ENCODE data around the gene MT1A. TPM values are rescaled to one million over a fixed set of nuclear protein-coding genes. Genes with fewer than 3 reads are reported as not detected.

MT1A gene
- polyA plus RNA-seq, 1 donor (not counting 4 experiments of a cell fraction or from before 2014, with no cell fraction given), result not detected

DNA sequence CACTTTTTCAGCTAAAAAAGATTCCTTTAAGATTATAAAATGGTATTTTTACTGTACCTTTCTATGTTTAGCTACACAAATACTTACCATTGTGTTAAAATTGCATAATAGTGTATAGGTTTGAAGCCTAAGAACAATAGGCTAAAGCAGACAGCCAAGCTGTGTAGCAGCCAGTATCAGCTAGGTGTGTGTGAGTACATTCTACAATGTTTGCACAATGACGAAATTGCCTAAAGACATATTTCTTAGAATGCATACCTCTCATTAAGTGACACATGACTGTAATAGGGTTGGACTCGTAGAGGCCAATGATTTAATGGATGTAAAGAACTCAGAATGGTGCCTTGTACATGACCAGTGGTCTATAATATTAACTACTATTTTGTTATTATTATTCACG is 11.4 kb downstream of the MT1A start:
- peaks cover 5% of the 10 kb centered on the region for H3K27me3 ChIP-seq (ENCODE audit: control insufficient read depth, extremely low read depth, insufficient read depth, low read length)
- FAIRE-seq, result peak; percentile 84

DNA sequence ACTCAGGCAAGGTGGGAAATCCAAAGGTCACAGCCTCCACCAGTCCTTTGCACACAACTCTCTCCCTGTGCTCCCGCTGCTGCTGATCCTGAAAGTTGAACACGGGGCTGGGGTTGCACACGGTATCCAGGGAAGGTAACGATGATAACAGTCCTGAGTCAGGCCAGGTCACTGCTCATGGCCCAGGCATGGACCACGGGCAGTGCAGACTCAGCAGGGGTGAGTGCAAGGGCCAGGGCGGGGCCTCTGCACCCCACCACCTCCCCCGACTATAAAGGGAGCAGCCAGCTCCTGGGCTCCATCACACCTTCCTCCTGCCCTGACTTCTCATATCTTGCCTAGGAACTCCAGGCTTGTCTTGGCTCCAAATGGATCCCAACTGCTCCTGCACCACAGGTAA is 13.1 kb downstream of the MT1A start, which contains the start of gene MT1B:
Gene MT1B (plus strand): TSS at position 301 of the 400 bp plus-strand sequence. CDS start 68 bp downstream, at position 369.
- Histone ChIP-seq H3K36me3 (ENCODE audit: control insufficient read depth in 2 of 2, extremely low read depth in 1 of 2, insufficient read depth in 2 of 2, low read length in 2 of 2) (no peaks in the 10 kb centered on the region), H3K4me3 (ENCODE audit: control insufficient read depth in 2 of 3, extremely low read depth in 1 of 3, insufficient read depth in 2 of 3, low read depth in 1 of 3, low read length in 3 of 3) (no peak within 1 kb of the TSS), H2AFZ (ENCODE audit: control insufficient read depth, low read length) (no peak within 1 kb of the TSS), H4K20me1 (ENCODE audit: control insufficient read depth, extremely low read depth, insufficient read depth, low read length) (no peaks in the 10 kb centered on the region), H3K4me2 (ENCODE audit: control insufficient read depth, extremely low read depth, insufficient read depth, low read depth, low read length) (no peak within 1 kb of the TSS), H3K79me2 (ENCODE audit: control insufficient read depth, insufficient read depth, low read length) (no peaks in the 10 kb centered on the region), H3K9me3 (ENCODE audit: control insufficient read depth, low read depth, low read length) (no peaks in the 10 kb centered on the region), H3K27ac (ENCODE audit: control insufficient read depth, insufficient read depth, low read length) (no peak within 1 kb of the TSS), H3K27me3 (ENCODE audit: control insufficient read depth, extremely low read depth, insufficient read depth, low read length) (peaks cover 5% of the 10 kb centered on the region), H3K9ac (ENCODE audit: control insufficient read depth, extremely low read depth, insufficient read depth, low read length) (no peak within 1 kb of the TSS), H3K4me1 (ENCODE audit: control insufficient read depth, extremely low read depth, insufficient read depth, low read length) (peaks cover 14% of the 10 kb centered on the region), H3K9me1 (ENCODE audit: control insufficient read depth, extremely low read depth, insufficient read depth, low read length) (no peaks in the 10 kb centered on the region)
- no peak for FAIRE-seq
- TF ChIP-seq, protein P1, sequence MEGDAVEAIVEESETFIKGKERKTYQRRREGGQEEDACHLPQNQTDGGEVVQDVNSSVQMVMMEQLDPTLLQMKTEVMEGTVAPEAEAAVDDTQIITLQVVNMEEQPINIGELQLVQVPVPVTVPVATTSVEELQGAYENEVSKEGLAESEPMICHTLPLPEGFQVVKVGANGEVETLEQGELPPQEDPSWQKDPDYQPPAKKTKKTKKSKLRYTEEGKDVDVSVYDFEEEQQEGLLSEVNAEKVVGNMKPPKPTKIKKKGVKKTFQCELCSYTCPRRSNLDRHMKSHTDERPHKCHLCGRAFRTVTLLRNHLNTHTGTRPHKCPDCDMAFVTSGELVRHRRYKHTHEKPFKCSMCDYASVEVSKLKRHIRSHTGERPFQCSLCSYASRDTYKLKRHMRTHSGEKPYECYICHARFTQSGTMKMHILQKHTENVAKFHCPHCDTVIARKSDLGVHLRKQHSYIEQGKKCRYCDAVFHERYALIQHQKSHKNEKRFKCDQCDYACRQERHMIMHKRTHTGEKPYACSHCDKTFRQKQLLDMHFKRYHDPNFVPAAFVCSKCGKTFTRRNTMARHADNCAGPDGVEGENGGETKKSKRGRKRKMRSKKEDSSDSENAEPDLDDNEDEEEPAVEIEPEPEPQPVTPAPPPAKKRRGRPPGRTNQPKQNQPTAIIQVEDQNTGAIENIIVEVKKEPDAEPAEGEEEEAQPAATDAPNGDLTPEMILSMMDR (optimal IDR thresholded peaks at IDR 0.05 in 1 of 3, IDR thresholded peaks at IDR 0.05 in 1 of 3, conservative IDR thresholded peaks at IDR 0.05 in 1 of 3; ENCODE audit: extremely low read depth in 1 of 3, insufficient read depth in 2 of 3, low read length in 3 of 3), result no peak
- TF ChIP-seq EZH2 (IDR thresholded peaks at IDR 0.05; ENCODE audit: low read length), result no peak
- dilution Hi-C loops (cut with MboI; ENCODE audit: extremely low pct_ligation_motif_present, low sequenced_read_pairs), result no loop called here
- no peak for DNase-seq (ENCODE audit: low read depth, low spot score)

More for the DNA sequence above, 11.4 kb downstream of the MT1A start:
- no peak for DNase-seq (ENCODE audit: low read depth, low spot score)
- no peaks in the 10 kb centered on the region for H4K20me1 ChIP-seq (ENCODE audit: control insufficient read depth, extremely low read depth, insufficient read depth, low read length)
- H3K4me3 ChIP-seq (ENCODE audit: control insufficient read depth in 2 of 3, extremely low read depth in 1 of 3, insufficient read depth in 2 of 3, low read depth in 1 of 3, low read length in 3 of 3), result no peak overlapping the region
- H3K4me2 ChIP-seq (ENCODE audit: control insufficient read depth, extremely low read depth, insufficient read depth, low read depth, low read length), result peak overlapping the region; percentile 6
- H3K9ac ChIP-seq (ENCODE audit: control insufficient read depth, extremely low read depth, insufficient read depth, low read length), result no peak overlapping the region
- no peaks in the 10 kb centered on the region for H3K9me3 ChIP-seq (ENCODE audit: control insufficient read depth, low read depth, low read length)
- dilution Hi-C loops (cut with MboI; ENCODE audit: extremely low pct_ligation_motif_present, low sequenced_read_pairs), result no loop called here
- TF ChIP-seq, protein P1 (optimal IDR thresholded peaks at IDR 0.05 in 1 of 3, IDR thresholded peaks at IDR 0.05 in 1 of 3, conservative IDR thresholded peaks at IDR 0.05 in 1 of 3; ENCODE audit: extremely low read depth in 1 of 3, insufficient read depth in 2 of 3, low read length in 3 of 3), result no peak
- no peak for TF ChIP-seq EZH2 (IDR thresholded peaks at IDR 0.05; ENCODE audit: low read length)
- H3K27ac ChIP-seq (ENCODE audit: control insufficient read depth, insufficient read depth, low read length), result no peak overlapping the region
- no peak overlapping the region for H2AFZ ChIP-seq (ENCODE audit: control insufficient read depth, low read length)
- no peaks in the 10 kb centered on the region for H3K9me1 ChIP-seq (ENCODE audit: control insufficient read depth, extremely low read depth, insufficient read depth, low read length)
- no peaks in the 10 kb centered on the region for H3K79me2 ChIP-seq (ENCODE audit: control insufficient read depth, insufficient read depth, low read length)
- H3K36me3 ChIP-seq (ENCODE audit: control insufficient read depth in 2 of 2, extremely low read depth in 1 of 2, insufficient read depth in 2 of 2, low read length in 2 of 2), result no peaks in the 10 kb centered on the region
- peaks cover 14% of the 10 kb centered on the region for H3K4me1 ChIP-seq (ENCODE audit: control insufficient read depth, extremely low read depth, insufficient read depth, low read length)

Measured in keratinocyte (primary cell).